PC-3 (cell line): ENCODE data around the gene ZFP36L1.

ENCODE experiments used
- CTCF ChIP-seq: fragments of 300-600 bp; sonication (generic); conservative IDR thresholded peaks from 2 replicates; pipeline ENCODE4 v1.5.1; 2017; ENCODE audit warnings: antibody characterized with exemption, low read depth, mild to moderate bottlenecking, low read length
- EZH2 ChIP-seq: fragments of 300-600 bp; sonication (generic); IDR thresholded peaks from one replicate; pipeline ENCODE4 v1.6.1; 2017; ENCODE audit warnings: antibody characterized with exemption, mild to moderate bottlenecking, low read length; ENCODE audit not compliant: unreplicated experiment
- EZH2phosphoT487 ChIP-seq: fragments of 300-600 bp; sonication (generic); IDR thresholded peaks from 2 replicates; pipeline ENCODE4 v1.6.1; 2018; ENCODE audit warnings: mild to moderate bottlenecking, antibody characterized with exemption, low read length, borderline replicate concordance

- TF ChIP-seq CTCF (no peak), EZH2 (no peak), EZH2phosphoT487 (no peak)
These were observed 4.3 kb upstream of the ZFP36L1 start for GRCh38 chr14:68797121-68797670.
